Measurements from ENCODE around the gene ETDB. TPM values are rescaled to one million over a fixed set of nuclear protein-coding genes. Genes with fewer than 3 reads are reported as not detected.

The ETDB gene
- total and polyA plus RNA-seq, 4 donors: not detected

GRCh38 chrX:135089126-135089525, 31.2 kb downstream of the ETDB start:
- TF ChIP-seq JUND (IDR thresholded peaks at IDR 0.05): no peak
- TF ChIP-seq ZBTB33 (IDR thresholded peaks at IDR 0.05): no peak
- TF ChIP-seq EGR1 (IDR thresholded peaks at IDR 0.05; ENCODE audit: low read depth in 2 of 2): no peak
- TF ChIP-seq SP1 (IDR thresholded peaks at IDR 0.05): no peak
- no peak for TF ChIP-seq RAD21 (IDR thresholded peaks at IDR 0.05)
- no peak for TF ChIP-seq YY1 (IDR thresholded peaks at IDR 0.05)
- TF ChIP-seq HNF4A (conservative IDR thresholded peaks at IDR 0.05): no peak
- no peak for TF ChIP-seq MAX (IDR thresholded peaks at IDR 0.05)
- TF ChIP-seq RXRA (IDR thresholded peaks at IDR 0.05): no peak
- no peak overlapping the region for H3K9ac ChIP-seq (ENCODE audit: low read depth in 1 of 2, low read length in 2 of 2)
- H3K9me3 ChIP-seq (ENCODE audit: control insufficient read depth in 4 of 4, low read length in 3 of 4): no peaks in the 10 kb centered on the region
- H3K27ac ChIP-seq (ENCODE audit: low read depth in 1 of 2, low read length in 2 of 2): no peak overlapping the region
- no peak for DNase-seq (ENCODE audit: low spot score)
- peaks cover 0 to 3% (median 0%) of the 10 kb centered on the region in 4 donors for H3K27me3 ChIP-seq (ENCODE audit: control insufficient read depth in 4 of 4, insufficient read depth in 4 of 4, low read length in 3 of 4)
- H3K4me1 ChIP-seq (ENCODE audit: control insufficient read depth in 4 of 4, insufficient read depth in 4 of 4, low read length in 3 of 4): no peaks in the 10 kb centered on the region
- H3K36me3 ChIP-seq (ENCODE audit: control insufficient read depth in 4 of 4, insufficient read depth in 3 of 4, low read depth in 1 of 4, low read length in 3 of 4): no peaks in the 10 kb centered on the region
- no peak overlapping the region for H3K4me3 ChIP-seq (ENCODE audit: low read depth in 1 of 3, low read length in 3 of 3)
- WGBS: 96% methylated on average over 3 of the region's 3 CpGs

- H3K9ac ChIP-seq (ENCODE audit: low read depth in 1 of 2, low read length in 2 of 2): no peak overlapping the region
- no peak for DNase-seq (ENCODE audit: low spot score)
- H3K4me1 ChIP-seq (ENCODE audit: control insufficient read depth in 4 of 4, insufficient read depth in 4 of 4, low read length in 3 of 4): no peaks in the 10 kb centered on the region
- H3K9me3 ChIP-seq (ENCODE audit: control insufficient read depth in 4 of 4, low read length in 3 of 4): no peaks in the 10 kb centered on the region
- TF ChIP-seq RXRA (IDR thresholded peaks at IDR 0.05): no peak
- no peak for TF ChIP-seq CTCF (IDR thresholded peaks at IDR 0.05; ENCODE audit: low read depth, low read length, missing input control)
- no peak for TF ChIP-seq FOXA1 (IDR thresholded peaks at IDR 0.05)
- TF ChIP-seq NR2F2 (IDR thresholded peaks at IDR 0.05): no peak
- TF ChIP-seq YY1 (IDR thresholded peaks at IDR 0.05): no peak
- TF ChIP-seq SP1 (IDR thresholded peaks at IDR 0.05): no peak
- no peak for TF ChIP-seq TAF1 (conservative IDR thresholded peaks at IDR 0.05)
- no peak for TF ChIP-seq ATF3 (IDR thresholded peaks at IDR 0.05)
- TF ChIP-seq RAD21 (IDR thresholded peaks at IDR 0.05): no peak
- no peak for TF ChIP-seq FOXA2 (IDR thresholded peaks at IDR 0.05)
- TF ChIP-seq HNF4A (conservative IDR thresholded peaks at IDR 0.05): no peak
- TF ChIP-seq EGR1 (IDR thresholded peaks at IDR 0.05; ENCODE audit: low read depth in 2 of 2): no peak
- H3K27ac ChIP-seq (ENCODE audit: low read depth in 1 of 2, low read length in 2 of 2): no peak overlapping the region
- no peaks in the 10 kb centered on the region for H3K36me3 ChIP-seq (ENCODE audit: control insufficient read depth in 4 of 4, insufficient read depth in 3 of 4, low read depth in 1 of 4, low read length in 3 of 4)
- WGBS: 80% methylated on average over 3 of the region's 3 CpGs
- H3K27me3 ChIP-seq (ENCODE audit: control insufficient read depth in 4 of 4, insufficient read depth in 4 of 4, low read length in 3 of 4): peaks cover 0 to 3% (median 0%) of the 10 kb centered on the region in 4 donors
- H3K4me3 ChIP-seq (ENCODE audit: low read depth in 1 of 3, low read length in 3 of 3): no peak overlapping the region
These were observed 32.5 kb downstream of the ETDB start for GRCh38 chrX:135087867-135088266.
